Measurements from ENCODE around the gene ZNF235.

GRCh38 chr19:44258136-44258535 lies 46.7 kb downstream of the ZNF235 start:
- TF ChIP-seq CTCF (IDR thresholded peaks at IDR 0.05) (no peak), POLR2AphosphoS5 (IDR thresholded peaks at IDR 0.05) (no peak), POLR2A (IDR thresholded peaks at IDR 0.05) (no peak), EP300 (IDR thresholded peaks at IDR 0.05) (no peak)

All from suprapubic skin (tissue), 4 donors.